SW480 (cell line): ENCODE results near the gene RNF169.

Experiments used
- DNase-seq: peaks from one replicate; pipeline ENCODE4 v3.0.0-alpha.2; 2016; ENCODE audit warnings: low spot score

Gene RNF169

DNA sequence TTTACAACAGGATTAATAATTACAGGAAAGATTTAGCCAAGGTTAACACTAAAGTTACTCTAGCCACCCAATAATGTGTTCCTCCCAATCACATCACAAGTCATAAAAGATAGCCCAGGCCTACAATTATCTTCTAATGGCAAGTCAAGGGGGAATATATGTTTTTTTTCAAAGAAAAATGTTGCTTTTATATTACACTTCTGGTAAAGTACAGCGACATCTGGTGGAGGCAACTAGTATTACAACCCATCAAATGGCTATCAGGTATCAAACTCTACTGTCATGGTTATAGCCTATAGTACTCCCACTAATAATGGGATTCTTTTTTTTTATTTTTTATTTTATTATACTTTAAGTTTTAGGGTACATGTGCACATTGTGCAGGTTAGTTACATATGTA is 128.5 kb downstream of the RNF169 start:
- no peak for DNase-seq
